ENCODE data around the gene ARHGAP10. TPM values are rescaled to one million over a fixed set of nuclear protein-coding genes. Genes with fewer than 3 reads are reported as not detected.
"Not testable (repeated sequence)": the region's sequence is repeated elsewhere in the genome, so short reads cannot be mapped to it uniquely, and the experiment has no call there.

The ARHGAP10 gene
- total RNA-seq, 1 donor from 2014 or later = 10.9 TPM

DNA sequence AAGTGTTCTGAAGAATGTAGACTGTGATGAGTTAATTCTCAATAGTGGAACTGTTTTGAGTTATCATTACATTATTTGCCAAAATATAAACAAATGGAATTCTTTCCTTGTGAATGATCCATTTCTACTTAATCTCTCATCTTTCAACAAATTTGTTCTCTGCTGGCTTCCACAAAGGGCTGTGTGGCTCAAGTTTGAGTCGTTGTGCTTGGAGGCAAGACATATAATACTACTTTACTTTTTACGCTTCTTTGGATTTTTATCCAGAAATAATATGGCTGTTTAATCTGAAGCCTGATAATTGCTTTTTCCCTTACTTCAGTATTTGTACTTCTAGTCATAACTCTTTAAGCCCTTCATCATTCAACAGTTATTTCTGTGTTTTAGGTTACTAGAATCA is 169.5 kb downstream of the ARHGAP10 start:
- DNase-seq (ENCODE audit: low read depth) = no peak
- TF ChIP-seq, protein P1, sequence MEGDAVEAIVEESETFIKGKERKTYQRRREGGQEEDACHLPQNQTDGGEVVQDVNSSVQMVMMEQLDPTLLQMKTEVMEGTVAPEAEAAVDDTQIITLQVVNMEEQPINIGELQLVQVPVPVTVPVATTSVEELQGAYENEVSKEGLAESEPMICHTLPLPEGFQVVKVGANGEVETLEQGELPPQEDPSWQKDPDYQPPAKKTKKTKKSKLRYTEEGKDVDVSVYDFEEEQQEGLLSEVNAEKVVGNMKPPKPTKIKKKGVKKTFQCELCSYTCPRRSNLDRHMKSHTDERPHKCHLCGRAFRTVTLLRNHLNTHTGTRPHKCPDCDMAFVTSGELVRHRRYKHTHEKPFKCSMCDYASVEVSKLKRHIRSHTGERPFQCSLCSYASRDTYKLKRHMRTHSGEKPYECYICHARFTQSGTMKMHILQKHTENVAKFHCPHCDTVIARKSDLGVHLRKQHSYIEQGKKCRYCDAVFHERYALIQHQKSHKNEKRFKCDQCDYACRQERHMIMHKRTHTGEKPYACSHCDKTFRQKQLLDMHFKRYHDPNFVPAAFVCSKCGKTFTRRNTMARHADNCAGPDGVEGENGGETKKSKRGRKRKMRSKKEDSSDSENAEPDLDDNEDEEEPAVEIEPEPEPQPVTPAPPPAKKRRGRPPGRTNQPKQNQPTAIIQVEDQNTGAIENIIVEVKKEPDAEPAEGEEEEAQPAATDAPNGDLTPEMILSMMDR (conservative IDR thresholded peaks at IDR 0.05; ENCODE audit: low read depth, low read length) = no peak
- H3K4me3 ChIP-seq (ENCODE audit: low read depth, low read length) = no peak overlapping the region

DNA sequence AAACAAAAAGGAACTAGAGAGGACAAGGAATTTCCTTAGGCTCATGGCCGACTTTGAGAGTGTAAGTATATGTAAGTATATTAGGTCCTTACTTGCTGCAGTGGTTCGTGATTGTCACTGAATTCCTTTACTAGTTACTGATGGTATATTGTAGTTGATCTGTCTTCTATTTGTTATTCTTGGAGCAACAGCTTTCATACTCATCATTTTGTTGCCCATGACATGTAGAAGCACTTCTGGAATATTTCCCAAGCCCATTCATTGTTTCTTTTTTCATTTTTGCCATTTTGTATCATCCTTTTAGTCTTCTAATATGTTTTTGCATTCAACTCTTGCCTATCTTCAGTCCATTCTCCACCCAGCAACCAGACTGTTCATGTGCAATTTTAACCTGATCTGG is 170.0 kb downstream of the ARHGAP10 start:
- no peak for DNase-seq (ENCODE audit: low read depth)
- H3K4me3 ChIP-seq (ENCODE audit: low read depth, low read length) = no peak overlapping the region
- TF ChIP-seq, protein P1 (conservative IDR thresholded peaks at IDR 0.05; ENCODE audit: low read depth, low read length) = no peak

DNA sequence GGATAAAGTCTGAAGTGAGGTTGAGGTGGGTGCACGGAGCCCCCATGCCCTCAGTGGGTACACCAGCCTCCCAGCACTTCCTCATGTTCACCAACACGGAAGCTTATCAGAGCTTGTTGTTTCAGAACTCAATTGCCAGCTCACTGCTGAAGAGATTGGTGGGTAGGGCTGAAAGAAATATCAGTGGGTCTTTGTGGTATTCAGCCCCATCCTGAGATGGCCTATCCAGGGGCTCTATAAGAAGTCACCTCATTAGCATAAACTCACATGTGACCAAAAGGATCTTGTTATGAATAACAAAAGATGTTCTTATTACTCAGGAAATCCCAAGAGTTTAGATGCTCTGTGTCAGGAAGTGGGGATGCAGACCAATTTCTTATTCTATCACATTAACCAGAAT is 177.3 kb downstream of the ARHGAP10 start:
- no peak overlapping the region for H3K4me3 ChIP-seq (ENCODE audit: low read depth, low read length)
- no peak for DNase-seq (ENCODE audit: low read depth)
- TF ChIP-seq, protein P1 (conservative IDR thresholded peaks at IDR 0.05; ENCODE audit: low read depth, low read length) = no peak

DNA sequence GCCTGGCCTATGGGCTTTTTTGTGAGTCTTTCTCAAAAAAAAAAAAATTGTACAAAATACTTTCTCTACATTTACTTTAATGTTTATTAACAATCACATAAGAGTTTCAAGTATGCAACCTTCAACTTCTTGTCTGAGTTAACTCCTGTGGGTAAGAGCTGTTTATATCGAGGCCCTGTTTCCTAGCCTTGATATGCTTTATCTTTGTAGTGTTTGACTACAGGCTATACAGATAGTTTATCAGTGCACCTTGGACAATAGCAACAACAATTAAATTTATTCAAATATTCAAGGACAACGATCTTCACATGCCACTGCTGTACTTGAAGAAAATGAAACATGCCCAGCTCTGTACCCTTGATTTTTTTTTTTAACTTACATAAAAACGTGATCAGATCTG is 178.4 kb downstream of the ARHGAP10 start:
- TF ChIP-seq, protein P1 (conservative IDR thresholded peaks at IDR 0.05; ENCODE audit: low read depth, low read length) = no peak
- no peak for DNase-seq (ENCODE audit: low read depth)
- no peak overlapping the region for H3K4me3 ChIP-seq (ENCODE audit: low read depth, low read length)

DNA sequence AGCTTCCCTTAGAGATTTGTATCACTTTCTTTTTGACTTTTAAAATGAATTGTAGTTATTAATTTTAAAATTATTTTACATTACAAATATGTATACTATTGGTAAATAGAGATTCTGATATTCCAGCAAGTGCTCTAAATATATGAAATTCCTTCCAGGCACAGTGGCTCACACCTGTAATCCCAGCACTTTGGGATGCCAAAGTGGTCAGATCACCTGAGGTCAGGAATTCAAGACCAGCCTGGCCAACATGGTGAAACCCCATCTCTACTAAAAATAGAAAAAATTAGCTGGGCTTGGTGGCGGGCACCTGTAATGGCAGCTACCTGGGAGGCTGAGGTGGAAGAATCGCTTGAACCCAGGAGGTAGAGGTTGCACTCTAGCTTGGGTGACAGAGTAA is 180.2 kb downstream of the ARHGAP10 start:
- not testable (repeated sequence) for DNase-seq (ENCODE audit: low read depth); H3K4me3 ChIP-seq (ENCODE audit: low read depth, low read length)

DNA sequence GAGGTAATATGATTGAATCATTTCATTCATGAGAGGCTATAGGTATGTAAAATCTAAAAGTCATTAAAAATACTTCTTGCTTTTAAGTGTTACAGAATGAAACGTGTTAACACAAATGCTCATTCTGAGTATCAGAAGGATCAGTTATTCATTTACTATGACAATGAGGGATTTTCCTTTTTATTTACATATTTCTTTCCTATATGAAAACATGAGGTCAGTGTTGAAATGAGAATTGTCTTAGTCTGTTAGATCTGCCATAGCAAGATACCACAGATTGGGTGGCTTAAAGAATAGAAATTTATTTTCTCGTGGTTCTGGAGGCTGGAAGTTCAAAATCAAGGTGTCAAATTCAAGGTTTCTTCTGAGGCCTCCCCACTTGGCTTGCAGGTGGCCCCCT is 181.2 kb downstream of the ARHGAP10 start:
- TF ChIP-seq, protein P1 (conservative IDR thresholded peaks at IDR 0.05; ENCODE audit: low read depth, low read length) = no peak
- no peak for DNase-seq (ENCODE audit: low read depth)

DNA sequence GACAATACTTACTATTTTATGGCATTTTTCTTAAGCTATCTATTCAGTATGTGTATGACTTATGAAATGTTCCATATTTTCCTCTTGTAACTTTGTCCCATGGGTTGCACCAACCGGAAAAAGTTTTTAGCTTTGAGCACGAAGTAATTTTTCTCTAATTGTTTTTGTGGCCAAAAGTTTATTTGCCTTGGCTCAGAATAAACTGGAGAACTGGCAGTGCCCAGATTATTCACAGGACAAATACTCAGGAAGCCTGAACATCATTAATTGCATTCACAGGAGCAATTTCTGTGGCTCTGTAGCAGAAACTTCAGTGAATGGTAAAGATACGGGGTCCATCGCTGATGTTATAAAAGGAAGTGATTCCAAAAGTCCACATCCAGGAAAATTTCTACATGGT is 184.5 kb downstream of the ARHGAP10 start:
- DNase-seq (ENCODE audit: low read depth) = no peak
- H3K4me3 ChIP-seq (ENCODE audit: low read depth, low read length) = no peak overlapping the region
- TF ChIP-seq, protein P1 (conservative IDR thresholded peaks at IDR 0.05; ENCODE audit: low read depth, low read length) = no peak

More for the DNA sequence above, 181.2 kb downstream of the ARHGAP10 start:
- no peak overlapping the region for H3K4me3 ChIP-seq (ENCODE audit: low read depth, low read length)

DNA sequence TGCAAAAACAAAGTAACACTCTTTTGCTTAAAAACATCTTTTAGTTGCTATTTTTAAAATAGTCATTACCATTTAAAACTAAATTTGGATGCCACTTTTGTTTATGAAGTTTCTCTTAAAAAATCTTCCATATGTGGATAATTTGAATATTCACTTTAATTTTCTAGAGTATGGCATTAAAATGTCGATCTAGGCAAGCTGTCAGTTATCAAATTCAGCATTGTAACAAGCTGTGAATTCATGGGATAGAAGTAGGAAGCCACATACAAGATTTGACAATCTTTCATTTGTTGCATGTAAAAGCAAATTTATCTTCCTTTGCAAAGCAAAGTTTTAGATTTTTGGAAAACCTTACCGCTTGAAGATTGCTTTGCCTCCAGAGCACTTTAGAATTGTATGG is 191.5 kb downstream of the ARHGAP10 start:
- no peak overlapping the region for H3K4me3 ChIP-seq (ENCODE audit: low read depth, low read length)
- TF ChIP-seq, protein P1 (conservative IDR thresholded peaks at IDR 0.05; ENCODE audit: low read depth, low read length) = no peak
- DNase-seq (ENCODE audit: low read depth) = no peak

All from epithelial cell of proximal tubule (primary cell).